NCI-H1105 (cell line): ENCODE measurements around the gene CYP26B1.

Experiments
- DNase-seq: peaks from one replicate; lab custom pipeline; 2025; lab: John Stamatoyannopoulos, UW

CYP26B1 gene

DNA sequence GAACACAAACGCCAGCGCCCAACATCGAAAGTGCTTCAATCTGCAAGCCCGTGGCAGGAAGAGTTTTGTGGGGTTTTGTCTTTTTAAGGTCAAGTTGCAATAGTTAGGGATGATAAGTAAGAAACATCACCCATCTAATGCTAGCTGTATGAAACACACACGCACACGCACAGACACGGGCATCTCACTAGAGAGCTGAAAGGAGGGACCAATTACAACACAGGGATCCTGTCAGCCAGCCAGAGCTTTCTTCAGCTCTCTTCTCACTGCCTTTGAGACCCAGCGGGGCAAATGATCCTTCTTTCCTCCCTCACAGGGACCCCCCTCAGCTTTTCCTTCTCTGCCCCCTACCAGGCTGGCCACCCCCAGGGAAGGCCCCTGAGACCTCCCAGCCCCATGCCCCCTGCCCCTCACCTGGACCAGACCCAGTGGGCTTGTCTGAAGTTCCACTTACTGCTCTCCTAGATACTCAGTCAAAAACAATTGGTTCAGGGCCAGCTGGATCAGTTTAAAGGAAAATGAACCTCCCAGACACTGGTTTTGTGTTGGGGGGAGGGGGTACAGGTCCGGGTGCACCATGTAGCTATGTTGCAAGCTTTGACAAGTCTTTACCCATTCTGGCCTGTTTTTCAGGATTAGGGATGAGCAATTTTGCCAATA, 17.9 kb downstream of the CYP26B1 start:
- no peak for DNase-seq

DNA sequence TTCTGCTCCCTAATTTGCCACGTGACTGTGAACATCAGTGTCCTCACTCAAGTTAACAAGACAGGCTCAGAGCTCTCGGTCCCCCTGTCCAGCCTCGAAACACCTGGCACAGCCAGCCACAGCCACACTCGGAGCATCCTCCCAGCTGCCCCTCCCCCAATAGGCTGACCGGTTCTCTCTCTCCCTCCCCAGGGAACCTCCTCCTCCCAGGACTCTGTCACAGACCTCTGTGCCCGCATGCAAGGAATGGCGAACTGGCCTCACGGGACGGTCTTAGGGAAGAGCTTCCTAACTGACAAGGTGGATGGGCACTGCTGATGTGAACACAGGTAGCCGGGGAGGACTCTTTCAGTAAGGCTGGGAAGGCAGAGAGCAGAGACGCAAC, 18.8 kb downstream of the CYP26B1 start:
- DNase-seq: no peak

DNA sequence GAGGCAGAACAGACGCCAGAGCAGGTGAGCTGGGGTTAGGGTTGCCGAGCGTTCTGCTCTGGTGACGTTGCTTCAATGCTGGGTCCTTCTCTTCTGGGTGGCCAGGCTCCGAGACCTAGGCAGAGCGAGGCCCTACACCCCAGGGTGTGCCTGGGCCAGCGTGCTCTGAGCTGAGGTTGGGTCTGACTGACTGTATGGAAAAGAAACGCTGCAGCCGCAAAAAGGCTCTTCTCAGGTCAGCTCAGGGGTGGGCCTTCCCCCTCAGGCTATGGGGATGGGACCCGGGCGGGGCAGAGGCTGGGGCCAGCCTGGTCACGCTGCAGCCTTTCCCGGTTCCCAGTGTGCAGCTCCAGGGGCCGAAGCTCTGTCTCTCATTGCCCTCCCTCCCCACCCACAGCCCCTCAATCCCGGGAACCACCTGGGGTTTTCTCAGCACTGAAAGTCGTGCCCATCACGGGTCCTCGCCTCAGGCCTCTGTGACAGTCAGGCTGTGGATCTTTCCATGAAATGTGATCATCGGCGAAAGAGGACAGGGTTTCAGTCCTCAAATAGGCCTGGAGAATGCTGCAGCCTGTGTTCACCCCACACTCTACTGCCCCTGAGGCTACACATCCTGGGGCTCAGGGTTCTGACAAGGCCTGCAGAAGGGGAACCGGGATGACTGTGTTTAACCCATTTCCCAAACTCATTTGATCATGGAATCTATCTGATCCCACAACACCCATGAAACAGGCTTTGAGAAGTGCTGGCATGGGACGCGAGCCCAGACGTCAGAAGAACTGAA, 19.4 kb downstream of the CYP26B1 start:
- no peak for DNase-seq

DNA sequence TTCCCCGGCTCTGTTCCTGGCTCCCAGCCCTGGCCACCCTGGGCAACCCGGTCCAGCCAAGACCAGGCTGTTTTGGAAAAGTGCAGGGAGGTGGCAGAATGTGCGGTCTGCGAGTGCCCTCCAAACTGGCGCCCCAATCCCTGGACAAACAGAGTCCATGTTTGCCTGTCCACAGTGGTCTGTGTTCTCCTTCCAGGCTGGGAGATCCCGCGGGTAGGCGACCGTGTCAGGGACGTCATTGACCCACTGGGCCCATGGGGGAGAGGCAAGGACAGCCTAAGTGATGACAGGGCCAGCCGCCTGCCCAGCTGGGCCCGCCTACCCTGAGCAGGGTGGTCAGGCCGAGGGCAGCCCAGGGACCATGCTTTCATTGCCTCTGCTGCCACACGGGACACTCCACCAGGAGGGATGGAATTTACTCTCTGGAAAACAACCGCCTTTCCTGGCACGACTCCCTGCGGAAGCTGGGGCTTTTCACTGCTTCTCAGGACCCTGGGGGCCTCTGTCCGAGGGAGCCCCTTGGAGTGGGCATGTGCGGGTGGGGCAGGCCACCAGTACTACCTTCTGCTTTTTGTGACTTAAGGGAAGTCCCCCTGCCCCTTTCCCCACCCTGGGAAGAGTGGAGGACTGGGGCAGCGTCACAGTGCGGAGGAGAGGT, 20.1 kb downstream of the CYP26B1 start:
- no peak for DNase-seq

DNA sequence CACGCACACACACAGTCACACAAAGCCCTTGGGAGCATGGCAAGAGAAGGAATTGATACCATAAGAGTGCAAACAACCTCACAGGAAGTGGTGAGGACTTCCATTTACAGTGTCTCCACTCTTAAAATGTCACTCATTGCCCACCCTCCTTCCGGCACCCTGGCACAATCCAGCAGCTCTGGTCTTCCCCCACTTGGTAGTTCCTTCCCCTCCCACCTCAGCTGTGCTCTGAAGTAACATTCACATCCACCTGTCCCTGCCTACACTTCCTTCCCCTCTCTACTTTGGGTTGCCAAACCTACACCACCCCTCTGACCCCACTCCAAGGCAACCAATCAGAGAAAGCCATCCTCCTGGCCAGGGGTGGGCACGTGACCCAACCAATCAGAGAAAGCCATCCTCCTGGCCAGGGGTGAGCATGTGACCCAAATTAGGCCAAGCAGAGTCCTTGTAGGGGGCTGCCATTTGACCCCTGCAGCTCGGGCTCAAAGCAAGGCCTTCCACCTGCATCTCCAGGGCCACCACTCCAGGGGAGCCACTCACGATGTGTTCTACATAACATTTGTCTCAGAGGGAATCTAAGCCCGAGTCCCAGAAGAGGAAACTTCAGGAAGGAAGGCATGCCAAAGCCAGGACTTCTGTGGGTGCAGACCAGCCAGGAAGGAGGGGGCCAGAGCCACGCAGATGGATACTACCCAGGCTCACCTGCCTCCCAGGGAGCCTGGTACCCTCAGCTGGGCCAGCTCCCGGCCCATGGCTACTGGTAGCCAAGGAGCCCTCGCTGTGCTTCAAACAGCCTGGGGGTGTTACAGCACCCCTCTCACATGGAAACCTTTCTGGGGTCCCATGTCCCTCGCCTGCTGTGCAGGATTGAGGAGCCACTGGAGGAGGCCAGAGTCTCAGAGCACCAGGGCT, 21.2 kb downstream of the CYP26B1 start:
- no peak for DNase-seq

DNA sequence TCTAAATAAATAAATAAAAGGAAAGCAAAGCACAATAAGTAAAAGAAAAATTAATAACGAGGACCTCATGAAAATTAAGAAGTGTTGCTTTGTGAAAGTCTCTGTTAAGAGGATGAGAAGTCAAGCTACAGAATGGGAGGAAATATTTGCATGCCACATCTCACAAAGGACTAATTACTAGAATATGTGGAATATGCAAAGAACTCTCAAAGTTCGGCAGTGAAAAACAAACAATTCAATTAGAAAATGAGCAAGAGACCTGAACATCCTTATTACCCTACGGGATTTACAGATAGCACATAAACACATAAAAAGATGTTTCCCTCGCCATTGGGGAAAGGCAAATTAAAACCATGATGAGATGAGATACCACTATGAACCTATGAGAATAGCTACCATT, 23.3 kb downstream of the CYP26B1 start:
- DNase-seq: no peak

DNA sequence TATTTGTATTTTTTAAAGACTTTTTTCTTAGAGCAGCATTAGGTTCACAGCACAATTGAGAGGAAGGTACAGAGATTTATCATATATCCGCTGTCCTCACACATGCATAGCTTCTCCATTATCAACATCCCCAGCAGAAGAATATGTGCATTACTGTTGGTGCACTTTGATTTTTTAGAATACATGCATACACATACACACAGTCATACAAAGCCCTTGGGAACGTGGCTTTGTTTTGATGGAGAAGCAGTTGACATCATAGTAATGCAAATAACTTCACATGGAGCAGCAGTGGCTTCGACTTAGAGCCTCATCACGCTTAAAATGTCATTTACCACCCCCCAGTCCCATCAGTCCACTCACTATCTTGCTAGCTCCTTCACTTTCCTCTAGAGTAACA, 26.5 kb downstream of the CYP26B1 start:
- no peak for DNase-seq

DNA sequence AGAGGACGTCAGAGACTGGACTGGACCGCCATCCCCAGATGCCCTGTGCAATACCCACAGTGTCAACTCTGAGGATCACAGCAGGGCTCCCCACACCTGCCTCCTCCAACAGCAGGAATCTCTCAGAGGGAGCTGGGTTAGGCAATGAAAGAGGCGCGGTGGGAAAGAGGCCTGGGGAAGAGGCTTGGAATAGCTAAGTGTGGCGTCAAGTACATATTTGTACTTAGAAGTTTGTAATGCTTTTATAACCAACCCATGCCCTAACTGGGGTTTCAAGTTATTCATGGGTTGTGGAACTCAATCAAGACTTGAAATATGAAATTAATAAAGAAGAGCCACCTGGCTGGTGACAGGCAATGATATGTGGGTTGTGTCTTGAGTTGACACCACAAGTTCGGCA, 28.7 kb downstream of the CYP26B1 start:
- DNase-seq: no peak

DNA sequence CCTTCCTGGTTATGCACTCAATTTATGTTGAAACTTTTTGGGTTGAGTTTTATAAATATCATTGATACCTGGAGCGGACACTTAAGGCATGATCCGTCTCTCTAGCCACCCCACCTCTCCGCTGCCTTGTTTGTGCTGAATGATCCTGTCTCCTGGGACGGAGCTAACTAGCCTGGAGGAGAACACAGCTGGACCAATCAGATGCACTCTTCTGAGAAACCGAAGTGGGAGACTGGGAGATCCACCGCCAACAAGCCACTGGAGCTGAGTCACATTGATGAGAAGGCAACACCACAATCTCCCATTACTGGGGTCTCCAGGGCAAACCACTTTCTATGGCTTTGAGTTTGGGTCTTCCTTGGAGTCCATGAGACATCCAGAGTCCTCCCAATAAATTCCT, 29.3 kb downstream of the CYP26B1 start:
- DNase-seq: no peak

DNA sequence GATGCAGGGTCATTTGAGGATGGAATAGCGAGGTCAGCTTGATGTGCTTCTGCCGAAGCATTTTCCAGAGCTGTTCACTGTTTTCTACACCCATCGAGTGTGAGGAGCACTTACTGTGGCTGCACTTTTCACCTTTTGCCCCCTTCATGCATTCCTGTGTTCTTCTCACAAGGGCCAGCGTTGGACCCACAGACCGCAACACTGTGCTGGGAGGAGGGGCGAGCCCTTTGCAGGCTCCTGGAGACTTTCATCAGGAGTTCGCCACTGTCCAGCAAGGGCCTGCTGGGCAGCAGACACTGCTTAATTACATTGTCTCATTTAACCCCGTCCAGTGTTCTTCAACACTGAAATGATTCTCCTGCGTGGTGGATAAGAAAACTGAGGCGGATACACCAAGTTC, 29.9 kb downstream of the CYP26B1 start:
- DNase-seq: no peak

DNA sequence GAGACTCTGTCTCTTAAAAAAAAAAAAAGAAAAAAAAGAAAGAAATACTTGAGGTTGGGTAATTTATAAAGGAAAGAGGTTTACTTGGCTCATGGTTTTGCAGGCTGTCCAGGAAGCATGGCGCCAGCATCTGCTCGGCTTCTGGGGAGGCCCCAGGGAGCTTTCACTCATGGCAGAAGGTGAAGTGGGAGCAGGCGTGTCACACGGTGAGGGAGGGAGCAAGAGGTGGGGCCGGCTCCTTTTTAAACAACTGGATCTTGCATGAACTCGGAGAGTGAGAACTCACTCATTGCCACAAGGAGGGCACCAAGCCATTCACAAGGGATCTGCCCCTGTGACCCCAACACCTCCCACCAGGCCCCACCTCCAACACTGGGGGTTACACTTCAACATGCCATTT, 30.6 kb downstream of the CYP26B1 start:
- DNase-seq: no peak

DNA sequence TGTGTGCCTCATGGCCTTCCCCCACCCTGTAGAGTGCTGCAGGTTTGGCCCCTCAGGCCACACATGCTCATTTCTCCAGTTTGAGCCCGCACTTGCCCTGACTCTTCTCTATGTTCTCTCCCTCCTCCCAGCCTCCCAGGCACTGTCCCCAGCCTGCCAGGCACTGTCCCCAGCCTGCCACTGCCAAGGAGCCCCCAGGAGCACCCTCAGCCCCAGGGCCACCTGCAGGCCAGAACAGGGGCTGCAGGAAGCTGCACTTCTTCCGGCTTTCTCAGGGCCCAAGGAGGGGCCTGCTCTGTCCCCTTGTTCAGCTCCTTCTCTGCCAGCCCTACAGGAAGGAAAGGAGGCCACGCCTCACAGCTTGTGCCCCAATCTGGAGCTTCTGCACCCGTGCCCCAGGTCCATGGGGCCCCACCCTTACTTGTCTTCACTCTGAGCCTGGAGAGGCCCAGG, 31.6 kb downstream of the CYP26B1 start:
- DNase-seq: no peak

DNA sequence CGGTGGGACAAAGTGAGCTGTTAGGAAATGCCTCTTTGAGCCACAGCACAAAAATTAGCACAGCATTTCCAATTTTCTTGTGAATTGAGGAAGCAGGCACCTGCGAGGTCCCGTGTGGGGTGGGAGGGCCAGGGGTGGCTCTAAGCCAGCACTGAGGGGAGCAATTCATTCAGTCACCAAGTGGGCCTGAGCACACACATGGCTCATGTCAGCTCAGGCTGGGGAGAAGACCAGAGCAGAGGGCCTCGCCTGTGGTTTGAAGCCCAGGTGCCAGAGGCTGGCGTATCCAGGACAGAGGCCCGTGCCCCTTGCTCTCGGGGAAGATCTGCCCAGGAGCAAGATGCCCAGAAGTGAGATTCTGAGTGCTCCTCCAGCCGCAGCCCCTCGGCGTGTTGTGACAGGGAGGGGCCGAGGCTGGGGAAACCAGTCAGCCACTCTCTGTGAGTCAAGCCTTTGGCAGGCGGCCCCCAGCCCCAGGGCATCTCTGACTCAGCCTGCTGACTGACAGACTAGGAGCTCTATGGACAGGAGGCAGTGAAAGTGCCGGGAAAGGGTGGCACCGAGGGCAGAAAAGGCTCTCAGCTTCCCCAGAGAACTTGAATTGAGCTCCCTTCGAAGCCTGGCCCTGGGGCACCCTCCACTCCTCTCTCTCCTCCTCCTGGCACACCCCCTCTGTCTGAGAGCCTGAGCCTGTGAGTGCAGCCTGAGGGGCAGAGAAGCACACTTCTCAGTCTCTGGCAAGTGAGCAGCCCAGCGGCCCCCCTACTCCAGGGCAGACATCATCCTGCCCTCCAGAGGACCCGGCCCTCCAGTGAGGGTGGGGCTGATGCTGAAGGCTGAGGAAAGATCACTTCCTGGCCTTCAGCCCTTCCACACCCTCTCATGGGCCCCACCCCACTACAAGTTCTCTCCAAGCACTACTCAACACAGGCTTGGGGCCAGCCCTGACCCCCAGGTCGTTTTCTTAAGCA, 32.3 kb downstream of the CYP26B1 start:
- DNase-seq: no peak

DNA sequence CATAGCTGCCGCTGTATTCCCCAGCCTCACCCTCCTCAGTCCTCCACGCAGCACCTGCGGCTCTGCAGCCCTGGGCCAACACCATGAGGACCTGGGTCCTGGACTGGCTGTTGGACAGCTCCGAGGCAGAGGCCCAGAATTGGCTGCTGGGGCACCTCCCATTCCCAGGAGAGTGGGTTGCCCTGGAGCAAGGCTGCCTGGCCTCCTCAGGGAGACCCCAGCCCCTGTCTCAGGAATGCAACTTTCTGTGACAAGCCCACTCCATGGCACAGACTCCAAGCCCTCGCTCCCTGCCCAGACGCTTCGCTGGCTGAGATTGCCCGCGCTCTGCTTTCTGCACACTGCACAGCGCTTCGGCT, 33.0 kb downstream of the CYP26B1 start:
- DNase-seq: no peak

DNA sequence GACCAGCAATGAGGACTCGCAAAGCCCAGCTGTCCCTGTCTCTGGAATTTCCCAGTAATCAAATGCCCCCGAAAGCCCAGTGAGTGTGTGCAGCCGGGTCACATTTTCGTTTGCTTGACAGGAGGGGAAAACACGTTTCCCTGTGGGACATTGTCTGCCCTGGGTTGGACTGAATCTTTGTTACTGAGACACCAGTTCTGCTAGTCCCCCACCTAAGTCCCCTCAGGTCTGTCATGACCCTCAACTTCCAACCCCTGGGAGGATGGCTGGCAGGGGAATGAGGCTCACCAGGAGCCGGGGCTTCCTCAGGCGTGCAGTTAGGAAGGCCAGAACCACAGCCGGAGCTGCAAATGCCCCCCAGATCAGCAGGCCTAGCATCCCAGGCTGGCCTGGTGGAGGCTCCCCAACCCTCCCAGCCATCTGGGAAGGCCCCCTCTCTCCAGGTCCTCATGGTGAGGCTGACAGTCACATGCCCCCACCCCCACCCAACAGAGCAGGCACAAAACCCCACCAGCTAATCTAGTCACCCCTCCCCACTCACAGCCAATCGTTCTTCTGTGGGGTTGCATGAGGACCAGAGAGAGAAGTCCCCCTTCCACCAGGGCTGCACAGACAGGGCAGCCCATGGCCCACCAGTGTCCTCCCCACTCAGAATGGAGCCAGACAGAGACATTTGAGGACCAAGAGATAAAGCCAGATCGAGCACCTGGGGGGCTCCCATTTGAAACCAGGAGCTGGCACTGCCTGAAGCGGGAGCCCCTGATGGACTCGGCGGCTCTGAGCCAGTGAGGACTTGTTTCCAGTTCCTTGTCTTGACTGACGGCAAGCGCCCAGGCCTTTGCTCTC, 33.6 kb downstream of the CYP26B1 start:
- DNase-seq: no peak

DNA sequence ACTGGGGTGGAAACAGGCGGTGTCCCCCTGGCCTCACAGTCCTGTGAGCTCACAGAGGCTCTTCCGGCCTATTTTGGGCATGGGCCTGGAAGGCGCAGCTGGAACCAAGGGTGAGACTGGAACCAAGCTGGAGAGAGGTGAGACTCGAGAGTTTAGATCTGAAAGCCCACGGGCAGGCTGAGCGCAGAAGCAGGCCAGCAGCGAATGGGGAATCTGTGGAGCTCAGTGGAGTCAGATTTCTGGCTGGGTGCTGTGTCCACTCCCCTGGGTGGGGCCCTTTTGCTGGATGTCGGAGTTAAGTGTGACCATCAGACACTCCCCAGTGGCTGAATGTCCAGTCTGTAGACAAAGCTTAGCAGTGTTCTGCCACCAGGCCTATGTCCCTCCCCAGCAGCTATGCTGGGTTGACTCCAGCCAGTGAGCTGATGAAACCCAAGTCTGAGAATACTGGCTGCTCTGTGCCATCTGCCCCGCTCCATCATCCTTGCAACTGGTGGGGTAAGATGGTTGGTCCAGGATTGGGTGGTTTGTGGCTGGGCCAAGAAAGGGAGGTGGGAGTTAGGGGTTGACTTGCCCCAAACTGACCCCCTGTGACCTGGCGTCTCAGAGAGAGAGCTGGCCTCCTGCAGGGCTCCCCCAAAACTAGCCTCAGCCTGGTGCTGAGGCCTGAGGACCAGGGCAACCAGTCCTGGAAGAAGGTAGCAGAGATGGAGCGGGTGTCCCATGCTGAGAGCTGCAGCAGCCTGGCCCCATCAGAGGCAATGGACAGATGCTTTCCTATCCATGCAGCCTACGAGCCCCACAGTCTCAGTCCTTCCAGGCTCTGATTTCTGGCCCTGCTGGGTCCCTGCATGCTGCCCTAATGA, 34.4 kb downstream of the CYP26B1 start:
- DNase-seq: no peak

DNA sequence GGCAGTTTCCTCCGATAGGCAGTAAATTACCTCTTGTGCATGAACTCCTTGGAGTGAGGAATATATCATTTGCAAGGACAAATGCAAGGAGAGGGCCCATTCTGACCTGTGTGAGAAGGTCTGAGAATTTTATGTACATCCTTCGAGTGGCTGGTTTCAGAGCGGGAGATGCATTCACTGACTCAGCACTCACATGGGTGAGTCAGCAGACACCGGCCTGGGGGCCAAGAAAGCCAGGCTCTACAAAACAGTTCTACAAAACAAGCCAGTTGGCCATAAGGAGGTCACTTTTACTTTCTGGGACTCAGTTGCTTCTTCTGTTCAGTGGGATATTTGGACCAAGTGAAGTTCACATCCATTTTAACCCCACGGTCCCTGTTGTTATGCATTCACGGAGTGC, 35.3 kb downstream of the CYP26B1 start:
- no peak for DNase-seq

DNA sequence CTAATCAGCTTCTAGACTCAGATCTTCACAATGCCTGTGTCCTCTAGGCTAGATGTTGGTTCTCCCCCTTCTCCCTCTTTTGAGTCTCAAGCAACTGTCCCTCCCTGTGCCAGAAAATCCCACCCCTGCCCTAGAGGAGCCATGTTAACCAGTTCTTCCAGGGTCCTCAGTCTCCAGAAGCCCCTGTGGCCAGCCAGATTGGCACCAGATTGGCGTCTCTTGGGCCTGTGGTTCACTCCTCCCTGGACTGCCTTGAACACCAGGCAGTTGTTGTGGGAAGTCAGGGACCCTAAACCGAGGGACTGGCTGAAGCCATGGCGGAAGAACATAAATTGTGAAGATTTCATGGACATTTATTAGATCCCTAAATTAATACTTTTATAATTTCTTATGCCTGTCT, 36.6 kb downstream of the CYP26B1 start:
- no peak for DNase-seq

DNA sequence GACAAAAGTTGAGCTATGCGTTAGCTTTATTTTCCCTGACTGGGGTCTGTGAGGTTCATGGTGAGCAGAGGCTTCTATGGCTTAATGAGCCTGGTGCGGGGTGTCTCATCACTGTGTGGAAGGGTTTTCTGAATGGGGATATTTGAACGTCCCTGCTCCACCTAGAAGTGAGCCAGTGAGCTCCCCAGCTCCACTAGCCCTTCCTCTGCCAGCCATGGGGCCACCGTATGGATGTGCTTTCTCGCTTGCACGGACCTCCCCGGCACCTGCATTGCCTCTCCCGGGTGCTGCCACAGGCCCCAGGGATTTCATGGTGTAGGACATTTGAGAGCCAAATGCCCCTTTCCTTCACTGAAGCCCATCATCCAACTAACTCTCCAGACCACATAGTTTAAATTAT, 37.8 kb downstream of the CYP26B1 start:
- no peak for DNase-seq
